Activated CD4-positive, alpha-beta T cell treated with anti-CD3 and anti-CD28 coated beads, Interleukin-2, amount 10 ng/mL, durations not matched to agents 7 days and 5 days (primary cell): ENCODE data around the gene GABBR2. TPM values are rescaled to one million over a fixed set of nuclear protein-coding genes. Genes with fewer than 3 reads are reported as not detected.
"Not testable (repeated sequence)": the region's sequence is repeated elsewhere in the genome, so short reads cannot be mapped to it uniquely, and the experiment has no call there.

Source experiments
- CTCF ChIA-PET: fragments of 350-600 bp; sonication (Branson Sonifier 250); formaldehyde crosslinking; loops from one replicate; lab custom pipeline; 2021; ENCODE audit warnings: antibody characterized with exemption; lab: Charles Lee
- POLR2A ChIA-PET: fragments of 350-600 bp; sonication (Branson Sonifier 250); formaldehyde crosslinking; loops from one replicate; lab custom pipeline; 2021; ENCODE audit warnings: antibody characterized with exemption; lab: Charles Lee
- DNase-seq: peaks from one replicate; pipeline ENCODE4 v3.0.0-alpha.2; 2020
- H3K27ac Mint-ChIP-seq: one replicate; pipeline ENCODE4 v1.8.0; 2021; ENCODE audit warnings: mild to moderate bottlenecking, moderate library complexity, mixed read lengths
- H3K27me3 Mint-ChIP-seq: one replicate; pipeline ENCODE4 v1.8.0; 2021; ENCODE audit warnings: mixed read lengths
- H3K36me3 Mint-ChIP-seq: one replicate; pipeline ENCODE4 v1.8.0; 2021; ENCODE audit warnings: low read depth, mixed read lengths
- H3K4me1 Mint-ChIP-seq: one replicate; pipeline ENCODE4 v1.8.0; 2021; ENCODE audit warnings: mixed read lengths
- H3K4me3 Mint-ChIP-seq: one replicate; pipeline ENCODE4 v1.8.0; 2021; ENCODE audit warnings: mild to moderate bottlenecking, moderate library complexity, mixed read lengths
- H3K9me3 Mint-ChIP-seq: one replicate; pipeline ENCODE4 v1.8.0; 2021; ENCODE audit warnings: mixed read lengths
- total RNA-seq, 2 experiments: library from RNA; stranded (reverse); gene quantifications; one replicate each; pipeline ENCODE4 v1.2.3, GENCODE V29; 2021

The GABBR2 gene
- total RNA-seq, 2 experiments from 2014 or later, result not detected

- no peak for DNase-seq
- H3K27me3 Mint-ChIP-seq, result peaks cover 4% of the 10 kb centered on the region
- no peaks in the 10 kb centered on the region for H3K4me1 Mint-ChIP-seq
- H3K27ac Mint-ChIP-seq, result no peak overlapping the region
- H3K4me3 Mint-ChIP-seq, result no peak overlapping the region
- CTCF ChIA-PET, result no interaction called here
- no peaks in the 10 kb centered on the region for H3K9me3 Mint-ChIP-seq
- H3K36me3 Mint-ChIP-seq, result no peaks in the 10 kb centered on the region
- POLR2A ChIA-PET, result no interaction called here
Measured at GRCh38 chr9:98506422-98507054, 202.2 kb downstream of the GABBR2 start.

DNA sequence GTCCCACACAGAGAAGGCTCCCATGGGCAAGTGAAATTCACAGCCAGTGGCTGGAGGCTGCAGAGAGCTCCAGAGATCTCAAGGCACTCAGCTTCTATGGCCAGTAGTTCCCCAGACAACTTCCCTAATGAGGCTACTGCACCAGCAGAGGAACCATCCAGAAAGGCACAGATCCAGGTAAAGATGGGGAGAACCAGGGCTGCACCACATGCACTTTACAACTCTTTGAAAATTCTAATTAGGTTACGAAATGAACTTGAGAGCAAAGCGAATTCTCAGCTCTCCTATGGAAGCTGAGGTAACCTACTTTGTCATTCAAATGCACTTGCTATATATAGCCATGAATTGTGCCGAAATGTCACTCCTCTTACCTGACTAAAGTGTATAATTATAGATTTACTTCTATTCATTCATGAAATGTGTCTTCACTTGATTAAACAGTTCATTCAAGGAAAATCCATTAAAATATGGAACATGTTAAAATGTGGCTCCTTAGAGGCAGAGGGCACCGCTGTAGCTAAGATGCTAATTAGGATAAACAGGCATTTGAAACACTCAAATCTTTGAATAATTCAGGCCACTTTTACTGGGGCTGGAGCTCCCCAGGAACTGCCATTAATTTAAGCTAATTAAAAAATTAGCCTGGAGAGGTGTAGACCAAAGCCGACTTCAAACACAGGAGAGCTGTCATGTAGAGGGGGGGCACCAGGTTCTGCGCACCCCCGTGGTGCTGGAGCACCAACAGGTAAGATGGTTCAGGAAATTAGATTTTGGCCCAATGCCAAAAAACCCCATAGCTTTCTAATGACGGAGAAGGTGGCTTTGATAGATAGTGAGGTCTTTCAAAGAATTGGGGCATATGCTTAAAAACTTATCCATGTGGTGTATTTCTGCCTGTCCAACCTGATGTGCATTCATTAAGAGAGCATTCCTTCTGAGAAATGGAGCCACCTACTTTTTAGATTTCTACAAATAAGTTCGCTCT, 204.1 kb downstream of the GABBR2 start:
- ChIA-PET POLR2A (no interaction called here), CTCF (interaction anchor here (0.6 to 0.9 kb wide), 4 partner anchors 12 to 174 kb away, joined by 3 to 4 read pairs (median 3); no protein-coding TSS in a partner anchor)
- H3K9me3 Mint-ChIP-seq, result no peaks in the 10 kb centered on the region
- no peak overlapping the region for H3K27ac Mint-ChIP-seq
- no peaks in the 10 kb centered on the region for H3K36me3 Mint-ChIP-seq
- no peaks in the 10 kb centered on the region for H3K4me1 Mint-ChIP-seq
- no peak overlapping the region for H3K4me3 Mint-ChIP-seq
- DNase-seq, result no peak
- peaks cover 2% of the 10 kb centered on the region for H3K27me3 Mint-ChIP-seq

GRCh38 chr9:98503867-98504266, 204.9 kb downstream of the GABBR2 start:
- DNase-seq, result no peak
- Mint-ChIP-seq H3K27ac (no peak overlapping the region), H3K4me3 (no peak overlapping the region), H3K27me3 (peaks cover 2% of the 10 kb centered on the region), H3K36me3 (no peaks in the 10 kb centered on the region), H3K4me1 (no peaks in the 10 kb centered on the region), H3K9me3 (no peaks in the 10 kb centered on the region)
- ChIA-PET POLR2A (no interaction called here), CTCF (interaction anchor here (0.8 to 0.9 kb wide), 2 partner anchors 13 to 18 kb away, joined by 3 read pairs; no protein-coding TSS in a partner anchor)

GRCh38 chr9:98502976-98503325, 205.8 kb downstream of the GABBR2 start:
- Mint-ChIP-seq H3K4me3 (no peak overlapping the region), H3K27me3 (peaks cover 3% of the 10 kb centered on the region), H3K9me3 (no peaks in the 10 kb centered on the region), H3K4me1 (no peaks in the 10 kb centered on the region), H3K27ac (no peak overlapping the region), H3K36me3 (no peaks in the 10 kb centered on the region)
- ChIA-PET CTCF (no interaction called here), POLR2A (no interaction called here)
- no peak for DNase-seq

DNA sequence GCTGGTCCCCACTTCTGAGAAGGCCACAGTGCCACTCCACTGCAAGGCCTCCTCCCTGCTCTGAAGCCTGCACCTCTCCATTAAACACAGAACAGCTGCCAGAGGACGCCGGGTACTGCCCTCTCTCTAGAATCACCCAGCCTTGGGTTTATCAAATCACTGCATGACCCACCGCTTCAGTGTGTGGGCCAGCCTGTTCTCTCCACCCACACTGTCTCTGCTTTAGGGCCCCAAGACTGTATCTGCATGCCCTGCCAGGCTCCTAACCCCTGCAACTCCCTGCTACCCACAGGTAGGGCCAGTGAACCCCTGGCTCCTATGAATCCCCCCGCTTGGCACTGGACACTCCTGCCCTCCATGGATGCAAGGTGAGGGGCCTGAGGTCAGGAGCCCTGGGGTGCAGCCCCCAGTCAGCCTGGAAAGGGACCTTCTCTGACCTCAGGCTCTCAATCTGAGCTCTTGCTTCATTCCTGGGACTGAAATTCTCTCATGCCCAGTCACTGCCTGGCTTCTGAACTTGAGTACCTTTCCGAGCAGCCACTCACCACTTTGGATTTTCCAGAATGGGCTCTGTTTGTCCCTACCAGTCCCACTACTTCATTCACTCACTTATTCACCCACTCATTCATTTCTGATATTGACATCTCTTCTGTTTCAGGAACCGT, 206.3 kb downstream of the GABBR2 start:
- ChIA-PET POLR2A (no interaction called here), CTCF (no interaction called here)
- no peaks in the 10 kb centered on the region for H3K36me3 Mint-ChIP-seq
- DNase-seq, result no peak
- no peak overlapping the region for H3K27ac Mint-ChIP-seq
- H3K27me3 Mint-ChIP-seq, result peaks cover 5% of the 10 kb centered on the region
- no peak overlapping the region for H3K4me3 Mint-ChIP-seq
- no peaks in the 10 kb centered on the region for H3K4me1 Mint-ChIP-seq
- H3K9me3 Mint-ChIP-seq, result no peaks in the 10 kb centered on the region

DNA sequence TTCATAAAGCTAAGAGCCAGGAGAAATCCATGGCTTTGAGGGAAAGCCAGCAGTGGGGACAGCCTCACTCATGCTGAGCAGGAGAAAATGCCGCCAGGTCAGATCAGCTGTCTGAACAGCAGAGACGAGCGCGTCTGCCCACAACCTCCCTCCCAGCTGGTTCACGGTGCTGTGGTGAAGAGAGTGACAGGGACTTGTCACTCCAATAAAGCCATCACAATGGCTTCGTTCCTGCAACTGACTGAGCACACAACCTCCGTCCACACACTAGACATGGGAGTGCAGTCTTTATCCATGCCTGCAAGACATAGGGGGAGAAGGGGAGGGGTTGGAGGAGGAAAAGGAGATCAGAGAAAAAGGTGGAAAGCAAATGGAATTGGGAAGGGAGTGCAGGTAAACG, 206.9 kb downstream of the GABBR2 start:
- no peak overlapping the region for H3K4me3 Mint-ChIP-seq
- no peaks in the 10 kb centered on the region for H3K4me1 Mint-ChIP-seq
- H3K27ac Mint-ChIP-seq, result no peak overlapping the region
- H3K36me3 Mint-ChIP-seq, result no peaks in the 10 kb centered on the region
- peaks cover 2% of the 10 kb centered on the region for H3K27me3 Mint-ChIP-seq
- POLR2A ChIA-PET, result no interaction called here
- no peak for DNase-seq
- H3K9me3 Mint-ChIP-seq, result no peaks in the 10 kb centered on the region
- CTCF ChIA-PET, result no interaction called here

DNA sequence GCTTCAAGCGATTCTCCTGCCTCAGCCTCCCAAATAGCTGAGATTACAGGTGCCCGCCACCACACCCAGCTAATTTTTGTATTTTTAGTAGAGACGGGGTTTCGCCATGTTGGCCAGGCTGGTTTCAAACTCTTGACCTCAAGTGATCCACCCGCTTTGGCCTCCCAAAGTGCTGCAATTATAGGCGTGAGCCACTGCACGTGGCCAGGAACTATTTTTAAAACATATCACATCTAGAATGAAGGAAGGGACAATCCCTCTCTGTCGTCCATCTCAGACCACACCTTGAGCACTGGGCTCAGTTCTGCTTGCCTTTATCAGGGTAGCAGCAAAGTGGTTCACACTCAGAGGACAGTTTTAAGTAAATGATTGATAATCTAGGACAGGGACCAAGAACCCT, 207.5 kb downstream of the GABBR2 start:
- H3K36me3 Mint-ChIP-seq, H3K4me1 Mint-ChIP-seq, H3K27me3 Mint-ChIP-seq, CTCF ChIA-PET, POLR2A ChIA-PET, H3K27ac Mint-ChIP-seq, DNase-seq, H3K4me3 Mint-ChIP-seq, H3K9me3 Mint-ChIP-seq: not testable (repeated sequence)

DNA sequence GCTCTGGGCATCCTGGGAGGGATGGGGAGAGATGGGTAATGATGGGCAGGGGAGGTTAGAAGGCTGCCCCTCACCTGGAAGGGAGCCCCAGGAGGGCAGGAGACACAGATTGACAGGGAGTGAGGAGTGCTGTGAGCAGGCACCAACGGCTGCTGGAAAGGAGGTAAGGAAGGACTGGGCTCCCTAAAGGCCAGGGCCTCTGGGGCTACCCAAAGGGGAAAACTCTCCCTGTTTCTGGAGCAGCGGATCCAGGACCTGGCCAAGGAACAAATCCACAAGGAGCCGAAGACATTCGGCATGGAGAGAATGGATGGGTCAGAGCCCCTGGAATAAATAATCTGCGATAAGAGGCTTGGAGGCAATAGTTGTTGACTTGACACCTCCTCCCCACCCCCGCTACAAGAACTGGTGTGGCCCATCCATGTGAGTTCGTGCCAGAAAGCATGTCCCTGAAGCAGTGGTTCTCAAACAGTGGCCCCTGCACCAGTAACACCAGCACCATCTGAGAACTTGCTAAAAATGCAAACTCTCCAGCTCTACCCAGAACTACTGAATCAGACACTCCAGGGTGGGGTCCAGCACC, 208.3 kb downstream of the GABBR2 start:
- no peaks in the 10 kb centered on the region for H3K36me3 Mint-ChIP-seq
- H3K4me3 Mint-ChIP-seq, result no peak overlapping the region
- H3K4me1 Mint-ChIP-seq, result no peaks in the 10 kb centered on the region
- ChIA-PET CTCF (no interaction called here), POLR2A (no interaction called here)
- no peaks in the 10 kb centered on the region for H3K9me3 Mint-ChIP-seq
- no peak for DNase-seq
- H3K27ac Mint-ChIP-seq, result no peak overlapping the region
- H3K27me3 Mint-ChIP-seq, result peaks cover 2% of the 10 kb centered on the region

DNA sequence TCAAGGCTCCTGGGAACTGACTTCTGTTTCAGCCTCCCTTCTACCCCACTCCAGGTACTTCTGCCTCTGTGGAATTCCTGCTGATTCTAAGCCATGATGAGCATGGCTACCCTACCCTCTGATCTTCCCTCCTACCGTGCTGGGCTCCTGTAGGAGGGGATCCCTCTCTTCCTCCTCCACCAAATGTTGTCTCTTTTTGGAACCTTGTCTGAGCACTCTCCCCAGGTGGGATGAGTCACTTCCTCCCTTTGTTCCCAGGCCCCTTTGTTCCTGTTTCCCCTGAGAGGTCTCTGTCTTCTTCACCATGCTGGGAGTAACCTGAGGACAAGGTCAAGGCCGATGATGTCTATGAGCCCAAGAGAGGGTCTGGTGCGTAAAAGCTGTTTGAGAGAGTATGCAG, 213.2 kb downstream of the GABBR2 start:
- no peak for DNase-seq
- Mint-ChIP-seq H3K27me3 (peaks cover 16% of the 10 kb centered on the region), H3K4me1 (no peaks in the 10 kb centered on the region), H3K36me3 (no peaks in the 10 kb centered on the region), H3K4me3 (no peak overlapping the region), H3K9me3 (no peaks in the 10 kb centered on the region), H3K27ac (no peak overlapping the region)
- ChIA-PET CTCF (no interaction called here), POLR2A (no interaction called here)

GRCh38 chr9:98494852-98495251, 213.9 kb downstream of the GABBR2 start:
- Mint-ChIP-seq H3K4me1 (no peaks in the 10 kb centered on the region), H3K9me3 (no peaks in the 10 kb centered on the region), H3K4me3 (no peak overlapping the region), H3K27me3 (peaks cover 16% of the 10 kb centered on the region), H3K36me3 (no peaks in the 10 kb centered on the region), H3K27ac (no peak overlapping the region)
- ChIA-PET POLR2A (no interaction called here), CTCF (no interaction called here)
- no peak for DNase-seq

- DNase-seq, result no peak
- no peak overlapping the region for H3K27ac Mint-ChIP-seq
- peaks cover 13% of the 10 kb centered on the region for H3K27me3 Mint-ChIP-seq
- no peaks in the 10 kb centered on the region for H3K36me3 Mint-ChIP-seq
- H3K4me1 Mint-ChIP-seq, result no peaks in the 10 kb centered on the region
- no peaks in the 10 kb centered on the region for H3K9me3 Mint-ChIP-seq
- ChIA-PET POLR2A (interaction anchor here (0.6 kb wide), 1 partner anchor 288 kb away, joined by 3 read pairs; no protein-coding TSS in a partner anchor), CTCF (no interaction called here)
- H3K4me3 Mint-ChIP-seq, result no peak overlapping the region
Measured at GRCh38 chr9:98491828-98492227, 216.9 kb downstream of the GABBR2 start.

GRCh38 chr9:98491231-98491651, 217.5 kb downstream of the GABBR2 start:
- ChIA-PET CTCF (no interaction called here), POLR2A (interaction anchor here (0.6 kb wide), 1 partner anchor 288 kb away, joined by 3 read pairs; no protein-coding TSS in a partner anchor)
- Mint-ChIP-seq H3K27ac (no peak overlapping the region), H3K36me3 (no peaks in the 10 kb centered on the region), H3K9me3 (no peaks in the 10 kb centered on the region), H3K4me3 (no peak overlapping the region), H3K4me1 (no peaks in the 10 kb centered on the region), H3K27me3 (peaks cover 13% of the 10 kb centered on the region)
- no peak for DNase-seq
